Endothelial cell of umbilical vein (primary cell): Measurements from ENCODE around the gene RNF175. TPM values are rescaled to one million over a fixed set of nuclear protein-coding genes. Genes with fewer than 3 reads are reported as not detected.

Source experiments
- BruUV-seq: library from RNA; stranded (reverse); fragments of 400-500 nt; replicated peaks from 2 replicates; lab custom pipeline; 2021; lab: Mats Ljungman, UMichigan
- CTCF ChIA-PET: fragments of 300-600, 350-600 bp; sonication (Branson Sonifier 250); formaldehyde crosslinking; loops from one replicate; lab custom pipeline; 2021; ENCODE audit warnings: antibody characterized with exemption, inconsistent platforms; lab: Charles Lee
- POLR2A ChIA-PET: fragments of 300-600, 350-600 bp; sonication (Branson Sonifier 250); formaldehyde crosslinking; loops from one replicate; lab custom pipeline; 2021; ENCODE audit warnings: antibody characterized with exemption, inconsistent platforms; lab: Charles Lee
- DNase-seq: peaks from one replicate; pipeline ENCODE4 v3.0.0-alpha.2; 2011; ENCODE audit warnings: low read depth, low spot score
- FAIRE-seq: peaks from 2 replicates; lab custom pipeline; 2011; peaks lifted over from hg19 to GRCh38; lab: Jason Lieb, UNC
- H2AFZ ChIP-seq: 2 replicates; pipeline ENCODE4 v1.6.0; 2012; ENCODE audit warnings: low read depth, low read length, control low read depth, inconsistent platforms
- H3K27ac ChIP-seq: 2 replicates; pipeline ENCODE4 v1.5.1; 2011; ENCODE audit warnings: low read depth, mild to moderate bottlenecking, control low read depth, low read length, moderate library complexity; ENCODE audit not compliant: insufficient read depth
- H3K27me3 ChIP-seq, 2 experiments: 2 replicates each; pipeline versions ENCODE4 v1.6.0 to v1.6.1; 2011; ENCODE audit warnings: low read length in 2 of 2, mixed read lengths in 1 of 2; ENCODE audit not compliant: control insufficient read depth in 2 of 2, insufficient read depth in 2 of 2
- H3K36me3 ChIP-seq, 2 experiments: 2 replicates in 1 of 2; 3 replicates in 1 of 2; pipeline ENCODE4 v1.5.1; 2011; ENCODE audit warnings: low read length in 2 of 2, mild to moderate bottlenecking in 1 of 2, moderate library complexity in 1 of 2; ENCODE audit not compliant: control insufficient read depth in 2 of 2, insufficient read depth in 2 of 2; ENCODE audit errors: extremely low read depth in 1 of 2
- H3K4me1 ChIP-seq: 3 replicates; pipeline ENCODE4 v1.5.1; 2011; ENCODE audit warnings: mild to moderate bottlenecking, low read length; ENCODE audit not compliant: control insufficient read depth, insufficient read depth; ENCODE audit errors: extremely low read depth
- H3K4me2 ChIP-seq: 2 replicates; pipeline ENCODE4 v1.6.1; 2011; ENCODE audit warnings: low read length, control low read depth, mixed read lengths; ENCODE audit not compliant: insufficient read depth
- H3K4me3 ChIP-seq, 3 experiments: fragments of 200-600 bp in 1 of 3; sonication (generic), shearing (Covaris generic) in 1 of 3; replicated peaks in 1 of 3; 2 replicates each; pipeline ENCODE4 v1.5.1; 2011 to 2016; ENCODE audit warnings: control low read depth in 3 of 3, low read length in 3 of 3, mild to moderate bottlenecking in 2 of 3, inconsistent platforms in 1 of 3, low read depth in 1 of 3, moderate library complexity in 1 of 3; ENCODE audit not compliant: insufficient read depth in 1 of 3
- H3K79me2 ChIP-seq: 2 replicates; pipeline ENCODE4 v1.6.0; 2012; ENCODE audit warnings: low read length, inconsistent platforms; ENCODE audit not compliant: control insufficient read depth, insufficient read depth
- H3K9ac ChIP-seq: replicated peaks from 2 replicates; pipeline ENCODE3; 2011; ENCODE audit warnings: low read length, control low read depth; ENCODE audit not compliant: insufficient read depth; ENCODE audit errors: extremely low read depth
- H3K9me1 ChIP-seq: replicated peaks from 3 replicates; pipeline ENCODE4 v1.6.0; 2011; ENCODE audit warnings: mild to moderate bottlenecking, low read length; ENCODE audit not compliant: control insufficient read depth, insufficient read depth; ENCODE audit errors: extremely low read depth
- H3K9me3 ChIP-seq: replicated peaks from 2 replicates; pipeline ENCODE4 v1.5.1; 2012; ENCODE audit warnings: low read length, inconsistent platforms; ENCODE audit not compliant: control insufficient read depth, insufficient read depth
- H4K20me1 ChIP-seq: replicated peaks from 2 replicates; pipeline ENCODE3; 2011; ENCODE audit warnings: mild to moderate bottlenecking, low read length; ENCODE audit not compliant: control insufficient read depth, insufficient read depth; ENCODE audit errors: extremely low read depth
- CTCF ChIP-seq, 2 donors: IDR thresholded peaks; 1 replicate in 1 of 2; 2 replicates in 1 of 2; pipeline ENCODE4 v1.5.1; 2011; ENCODE audit warnings: low read length in 2 of 2, mild to moderate bottlenecking in 2 of 2, moderate library complexity in 2 of 2, control low read depth in 1 of 2, inconsistent platforms in 1 of 2, low read depth in 1 of 2; ENCODE audit not compliant: insufficient read depth in 1 of 2; ENCODE audit errors: extremely low read depth in 1 of 2
- EZH2 ChIP-seq: IDR thresholded peaks from 2 replicates; pipeline ENCODE4 v1.6.1; 2012; ENCODE audit warnings: borderline replicate concordance, low read depth, mild to moderate bottlenecking, moderate library complexity, low read length, inconsistent platforms; ENCODE audit not compliant: severe bottlenecking
- FOS ChIP-seq: IDR thresholded peaks from 2 replicates; pipeline ENCODE4 v1.6.1; 2011; ENCODE audit warnings: mild to moderate bottlenecking, low read length, moderate library complexity, borderline replicate concordance; ENCODE audit not compliant: insufficient read depth
- GATA2 ChIP-seq: IDR thresholded peaks from 2 replicates; pipeline ENCODE4 v1.7.0; 2011; ENCODE audit warnings: low read depth, mild to moderate bottlenecking, moderate library complexity, mixed read lengths, low read length; ENCODE audit not compliant: insufficient read length, insufficient read depth
- JUN ChIP-seq: IDR thresholded peaks from 2 replicates; pipeline ENCODE4 v1.6.1; 2011; ENCODE audit warnings: borderline replicate concordance, low read depth; ENCODE audit not compliant: insufficient read length, insufficient read depth
- MAX ChIP-seq: IDR thresholded peaks from 2 replicates; pipeline ENCODE4 v1.6.1; 2011; ENCODE audit not compliant: insufficient read depth, insufficient read length
- MYC ChIP-seq: IDR thresholded peaks from one replicate; pipeline ENCODE4 v1.6.1; 2011; ENCODE audit warnings: mild to moderate bottlenecking, low read depth, low read length
- POLR2A ChIP-seq: IDR thresholded peaks from 2 replicates; pipeline ENCODE4 v1.6.1; 2012; ENCODE audit warnings: low read depth, mild to moderate bottlenecking, control low read depth, low read length
- POLR2AphosphoS5 ChIP-seq: IDR thresholded peaks from 2 replicates; pipeline ENCODE4 v1.6.1; 2012; ENCODE audit warnings: low read depth, mild to moderate bottlenecking, control low read depth, low read length, moderate library complexity; ENCODE audit not compliant: insufficient read depth
- dilution Hi-C: fragments of 300-500 bp; cut with MboI; formaldehyde crosslinking; loops from one replicate; pipeline ENCODE4 v1.15.0; 2019; ENCODE audit warnings: low sequenced_read_pairs; ENCODE audit not compliant: extremely low pct_ligation_motif_present
- intact Hi-C: fragments of 100-400 bp; cut with micrococcal nuclease; formaldehyde crosslinking; loops from one replicate; pipeline ENCODE4 v1.10.0; 2022
- polyA plus RNA-seq, 4 experiments: library from polyadenylated mRNA; depleted of rRNA in 3 of 4; stranded (reverse) in 3 of 4; unstranded in 1 of 4; fragments of >200 nt; gene quantifications; 2 replicates each; pipeline versions ENCODE4 v1.2.1 to v1.2.3, GENCODE V29; 2011 to 2012; ENCODE audit warnings: missing spikeins in 1 of 4
- total RNA-seq: library from RNA; stranded (reverse); gene quantifications from 2 replicates; pipeline ENCODE4 v1.2.3, GENCODE V29; 2021

Gene RNF175
- total and polyA plus RNA-seq, 2 donors (not counting 3 experiments of a cell fraction or from before 2014, with no cell fraction given): not detected

GRCh38 chr4:153704522-153704921 is 55.3 kb downstream of the RNF175 start:
- intact Hi-C loops (no loop called here), dilution Hi-C loops (no loop called here)
- H4K20me1 ChIP-seq: no peaks in the 10 kb centered on the region
- DNase-seq (no peak), FAIRE-seq (no peak)
- H3K36me3 ChIP-seq: no peaks in the 10 kb centered on the region
- no TSS peak for BruUV-seq
- H3K9ac ChIP-seq: no peak overlapping the region
- H3K4me1 ChIP-seq: no peaks in the 10 kb centered on the region
- ChIA-PET CTCF (no interaction called here), POLR2A (no interaction called here)
- H3K9me1 ChIP-seq: no peaks in the 10 kb centered on the region
- H3K27ac ChIP-seq: no peak overlapping the region
- H3K27me3 ChIP-seq: peaks cover under 1 to 6% of the 10 kb centered on the region in 2 experiments
- TF ChIP-seq CTCF (IDR thresholded peaks at IDR 0.05; ENCODE audit: extremely low read depth in 1 of 2, insufficient read depth in 1 of 2, low read depth in 1 of 2, low read length in 2 of 2): no peak
- TF ChIP-seq JUN: no peak
- TF ChIP-seq POLR2AphosphoS5: no peak
- no peak for TF ChIP-seq FOS
- TF ChIP-seq POLR2A: no peak
- TF ChIP-seq GATA2: no peak
- TF ChIP-seq MYC: no peak
- no peak for TF ChIP-seq MAX
- no peak for TF ChIP-seq EZH2
- H2AFZ ChIP-seq: no peak overlapping the region
- H3K79me2 ChIP-seq: no peaks in the 10 kb centered on the region
- no peaks in the 10 kb centered on the region for H3K9me3 ChIP-seq
- no peak overlapping the region for H3K4me3 ChIP-seq
- H3K4me2 ChIP-seq: no peak overlapping the region
